Stimulated activated naive CD8-positive, alpha-beta T cell treated with anti-CD3 and anti-CD28 coated beads, Interleukin-15, Interleukin-2, amounts not matched to agents 100 U/mL and 50 U/mL, for 24 hours (primary cell): Measurements from ENCODE around the gene SYCE1.

Source experiments
- ATAC-seq: fragments of 150-1000 bp; cut with Tn5 transposase; one replicate; pipeline ENCODE4 v1.10.0; 2021
- DNase-seq: peaks from one replicate; pipeline ENCODE4 v3.0.0; 2021

SYCE1 gene

GRCh38 chr10:133511907-133512528 is 53.4 kb downstream of the SYCE1 start:
- DNase-seq (no peak), ATAC-seq (no peak)

- DNase-seq (no peak), ATAC-seq (no peak)
These were observed 54.0 kb downstream of the SYCE1 start for GRCh38 chr10:133511408-133511807.

- no peak for DNase-seq
These were observed 55.7 kb downstream of the SYCE1 start for GRCh38 chr10:133509700-133510099.

More at GRCh38 chr10:133509700-133510099, 55.7 kb downstream of the SYCE1 start:
- ATAC-seq = no peak
